ENCODE measurements around the gene CNTN4. TPM values are rescaled to one million over a fixed set of nuclear protein-coding genes. Genes with fewer than 3 reads are reported as not detected.

CNTN4 gene
- total RNA-seq, 1 donor from 2014 or later, result 5.2 TPM

- Mint-ChIP-seq H3K9me3 (no peaks in the 10 kb centered on the region), H3K27me3 (ENCODE audit: insufficient read depth, low read depth) (peaks cover 3% of the 10 kb centered on the region), H3K36me3 (no peaks in the 10 kb centered on the region), H3K4me1 (no peaks in the 10 kb centered on the region), H3K4me3 (no peak overlapping the region), H3K27ac (no peak overlapping the region)
- Histone ChIP-seq H3K9ac (no peak overlapping the region), H3K9me3 (ENCODE audit: low read depth) (no peaks in the 10 kb centered on the region), H3K4me1 (no peaks in the 10 kb centered on the region), H3K79me2 (ENCODE audit: low read depth) (no peaks in the 10 kb centered on the region), H4K20me1 (ENCODE audit: low read depth) (no peaks in the 10 kb centered on the region), H3K36me3 (no peaks in the 10 kb centered on the region), H3F3A (ENCODE audit: low read depth) (no peaks in the 10 kb centered on the region), H3K27me3 (no peaks in the 10 kb centered on the region), H3K27ac (no peak overlapping the region), H3K4me3 (no peak overlapping the region), H2AFZ (replicated peaks) (no peak overlapping the region), H3K4me2 (no peak overlapping the region)
- TF ChIP-seq, protein P1, sequence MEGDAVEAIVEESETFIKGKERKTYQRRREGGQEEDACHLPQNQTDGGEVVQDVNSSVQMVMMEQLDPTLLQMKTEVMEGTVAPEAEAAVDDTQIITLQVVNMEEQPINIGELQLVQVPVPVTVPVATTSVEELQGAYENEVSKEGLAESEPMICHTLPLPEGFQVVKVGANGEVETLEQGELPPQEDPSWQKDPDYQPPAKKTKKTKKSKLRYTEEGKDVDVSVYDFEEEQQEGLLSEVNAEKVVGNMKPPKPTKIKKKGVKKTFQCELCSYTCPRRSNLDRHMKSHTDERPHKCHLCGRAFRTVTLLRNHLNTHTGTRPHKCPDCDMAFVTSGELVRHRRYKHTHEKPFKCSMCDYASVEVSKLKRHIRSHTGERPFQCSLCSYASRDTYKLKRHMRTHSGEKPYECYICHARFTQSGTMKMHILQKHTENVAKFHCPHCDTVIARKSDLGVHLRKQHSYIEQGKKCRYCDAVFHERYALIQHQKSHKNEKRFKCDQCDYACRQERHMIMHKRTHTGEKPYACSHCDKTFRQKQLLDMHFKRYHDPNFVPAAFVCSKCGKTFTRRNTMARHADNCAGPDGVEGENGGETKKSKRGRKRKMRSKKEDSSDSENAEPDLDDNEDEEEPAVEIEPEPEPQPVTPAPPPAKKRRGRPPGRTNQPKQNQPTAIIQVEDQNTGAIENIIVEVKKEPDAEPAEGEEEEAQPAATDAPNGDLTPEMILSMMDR (IDR thresholded peaks at IDR 0.05), result no peak
- TF ChIP-seq EZH2 (IDR thresholded peaks at IDR 0.05) (no peak), EZH2phosphoT487 (IDR thresholded peaks at IDR 0.05) (no peak)
- DNase-seq (ENCODE audit: low spot score), result no peak
These were observed 848.9 kb downstream of the CNTN4 start for GRCh38 chr3:2947536-2947935.

- Histone ChIP-seq H3F3A (ENCODE audit: low read depth) (no peaks in the 10 kb centered on the region), H3K4me1 (no peaks in the 10 kb centered on the region), H3K4me2 (no peak overlapping the region), H3K4me3 (no peak overlapping the region), H2AFZ (replicated peaks) (no peak overlapping the region), H3K27ac (no peak overlapping the region), H3K9ac (no peak overlapping the region), H3K36me3 (no peaks in the 10 kb centered on the region), H3K79me2 (ENCODE audit: low read depth) (no peaks in the 10 kb centered on the region), H3K9me3 (ENCODE audit: low read depth) (no peaks in the 10 kb centered on the region), H3K27me3 (no peaks in the 10 kb centered on the region), H4K20me1 (ENCODE audit: low read depth) (no peaks in the 10 kb centered on the region)
- no peaks in the 10 kb centered on the region for H3K4me1 Mint-ChIP-seq
- peaks cover 3% of the 10 kb centered on the region for H3K27me3 Mint-ChIP-seq (ENCODE audit: insufficient read depth, low read depth)
- no peaks in the 10 kb centered on the region for H3K9me3 Mint-ChIP-seq
- no peak overlapping the region for H3K27ac Mint-ChIP-seq
- no peak for DNase-seq (ENCODE audit: low spot score)
- no peaks in the 10 kb centered on the region for H3K36me3 Mint-ChIP-seq
- TF ChIP-seq, protein P1 (IDR thresholded peaks at IDR 0.05), result no peak
- TF ChIP-seq EZH2phosphoT487 (IDR thresholded peaks at IDR 0.05) (no peak), EZH2 (IDR thresholded peaks at IDR 0.05) (no peak)
- no peak overlapping the region for H3K4me3 Mint-ChIP-seq
These were observed 850.2 kb downstream of the CNTN4 start for GRCh38 chr3:2948882-2949281.

GRCh38 chr3:2950159-2950558 is 851.5 kb downstream of the CNTN4 start:
- Mint-ChIP-seq H3K27me3 (ENCODE audit: insufficient read depth, low read depth) (peaks cover 3% of the 10 kb centered on the region), H3K27ac (no peak overlapping the region), H3K4me3 (no peak overlapping the region), H3K36me3 (no peaks in the 10 kb centered on the region), H3K4me1 (no peaks in the 10 kb centered on the region), H3K9me3 (no peaks in the 10 kb centered on the region)
- no peak overlapping the region for H3K4me3 ChIP-seq
- H3K27me3 ChIP-seq, result no peaks in the 10 kb centered on the region
- no peak overlapping the region for H2AFZ ChIP-seq (replicated peaks)
- no peaks in the 10 kb centered on the region for H3K9me3 ChIP-seq (ENCODE audit: low read depth)
- DNase-seq (ENCODE audit: low spot score), result no peak
- no peak overlapping the region for H3K4me2 ChIP-seq
- no peaks in the 10 kb centered on the region for H3F3A ChIP-seq (ENCODE audit: low read depth)
- TF ChIP-seq EZH2 (IDR thresholded peaks at IDR 0.05) (no peak), EZH2phosphoT487 (IDR thresholded peaks at IDR 0.05) (no peak)
- TF ChIP-seq, protein P1 (IDR thresholded peaks at IDR 0.05), result no peak
- no peaks in the 10 kb centered on the region for H3K36me3 ChIP-seq
- H3K4me1 ChIP-seq, result no peaks in the 10 kb centered on the region
- no peak overlapping the region for H3K9ac ChIP-seq
- no peaks in the 10 kb centered on the region for H3K79me2 ChIP-seq (ENCODE audit: low read depth)
- no peaks in the 10 kb centered on the region for H4K20me1 ChIP-seq (ENCODE audit: low read depth)
- H3K27ac ChIP-seq, result no peak overlapping the region
